Prostate gland (tissue), 2 donors: Measurements from ENCODE around the gene HABP2.

Experiments
- CTCF ChIP-seq, 4 experiments: fragments of 200-600 bp in 2 of 4; fragments of 450-650 bp in 2 of 4; sonication (generic) in 2 of 4; IDR thresholded peaks; 1 replicate in 3 of 4; 2 replicates in 1 of 4; pipeline ENCODE4 v1.5.1; 2016 to 2019; ENCODE audit warnings: antibody characterized with exemption in 4 of 4, mild to moderate bottlenecking in 2 of 4, moderate library complexity in 2 of 4
- POLR2A ChIP-seq: fragments of 450-650 bp; IDR thresholded peaks from one replicate; pipeline ENCODE4 v1.6.1; 2016; ENCODE audit warnings: antibody characterized with exemption, mild to moderate bottlenecking
- POLR2AphosphoS5 ChIP-seq: sonication (generic); formaldehyde crosslinking; IDR thresholded peaks from one replicate; pipeline ENCODE4 v1.6.1; 2017; ENCODE audit warnings: antibody characterized with exemption

DNA sequence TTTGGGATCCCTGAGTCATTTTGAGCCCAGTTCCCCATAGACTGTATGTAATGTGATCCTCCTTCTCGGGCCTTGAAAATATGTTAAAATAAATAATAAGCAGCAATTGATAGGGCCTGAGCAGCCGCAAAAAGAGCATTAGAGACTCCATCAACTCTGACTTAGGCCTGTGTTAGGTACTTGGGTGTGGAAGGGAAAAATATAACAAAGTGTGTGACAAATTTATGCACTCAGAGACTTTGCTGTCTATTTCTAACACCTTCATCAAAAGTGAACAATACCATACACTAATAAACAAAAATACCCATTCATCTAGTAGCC, 31.4 kb upstream of the HABP2 start:
- no peak for TF ChIP-seq CTCF (IDR thresholded peaks at IDR 0.05)
- no peak for TF ChIP-seq POLR2A
- no peak for TF ChIP-seq POLR2AphosphoS5
